ENCODE results near the gene PSG6.
"Not testable (repeated sequence)": the region's sequence is repeated elsewhere in the genome, so short reads cannot be mapped to it uniquely, and the experiment has no call there.

Gene PSG6
- 0 to 0.09 (median 0) reads per million in 4 experiments for total RNA-seq

GRCh38 chr19:42917634-42918033 lies at the start of gene PSG6:
TSS of gene PSG6 (minus strand) at chr19:42917894. CDS start at chr19:42917792, 102 bp downstream.
- not testable (repeated sequence) for DNase-seq

GRCh38 chr19:42965176-42965575 lies 47.5 kb upstream of the PSG6 start:
- DNase-seq, result no peak

GRCh38 chr19:42961119-42961518 lies 43.4 kb upstream of the PSG6 start:
- DNase-seq, result no peak

- not testable (repeated sequence) for DNase-seq
Observed at GRCh38 chr19:42952126-42952525, 34.4 kb upstream of the PSG6 start.

- not testable (repeated sequence) for DNase-seq
Observed at GRCh38 chr19:42951476-42951875, 33.8 kb upstream of the PSG6 start.

- DNase-seq, result no peak
Observed at GRCh38 chr19:42942187-42942789, 24.6 kb upstream of the PSG6 start.

- not testable (repeated sequence) for DNase-seq
Observed at GRCh38 chr19:42937107-42937506, 19.4 kb upstream of the PSG6 start, which contains the start of gene PSG7. TSS of gene PSG7 (minus strand) at chr19:42937207. CDS start at chr19:42937076, 131 bp downstream.

GRCh38 chr19:42934726-42935125 lies 17.0 kb upstream of the PSG6 start:
- not testable (repeated sequence) for DNase-seq

GRCh38 chr19:42934183-42934582 lies 16.5 kb upstream of the PSG6 start:
- not testable (repeated sequence) for DNase-seq

- DNase-seq, result not testable (repeated sequence)
Observed at GRCh38 chr19:42933412-42933811, 15.7 kb upstream of the PSG6 start.

GRCh38 chr19:42932485-42933101 lies 14.9 kb upstream of the PSG6 start:
- DNase-seq, result not testable (repeated sequence)

- not testable (repeated sequence) for DNase-seq
Observed at GRCh38 chr19:42930214-42930613, 12.5 kb upstream of the PSG6 start.

- DNase-seq, result no peak
Observed at GRCh38 chr19:42928896-42929295, 11.2 kb upstream of the PSG6 start.

GRCh38 chr19:42926781-42927180 lies 9.1 kb upstream of the PSG6 start:
- no peak for DNase-seq

GRCh38 chr19:42923106-42923505 lies 5.4 kb upstream of the PSG6 start:
- DNase-seq, result not testable (repeated sequence)

GRCh38 chr19:42920971-42921370 lies 3.3 kb upstream of the PSG6 start:
- DNase-seq, result not testable (repeated sequence)

- DNase-seq, result no peak
Observed at GRCh38 chr19:42919757-42920079, 2.0 kb upstream of the PSG6 start.

GRCh38 chr19:42919070-42919756 lies 1.5 kb upstream of the PSG6 start:
- not testable (repeated sequence) for DNase-seq

GRCh38 chr19:42918377-42919069 lies 829 bp upstream of the PSG6 start:
- DNase-seq, result not testable (repeated sequence)

- DNase-seq, result not testable (repeated sequence)
Observed at GRCh38 chr19:42916931-42917330, 763 bp downstream of the PSG6 start.

GRCh38 chr19:42913516-42913915 lies 4.2 kb downstream of the PSG6 start:
- DNase-seq, result not testable (repeated sequence)

GRCh38 chr19:42912941-42913340 lies 4.8 kb downstream of the PSG6 start:
- not testable (repeated sequence) for DNase-seq

- DNase-seq, result not testable (repeated sequence)
Observed at GRCh38 chr19:42911731-42912130, 6.0 kb downstream of the PSG6 start.

All from effector CD8-positive, alpha-beta T cell (primary cell).